Measurements from ENCODE around the gene KLHL6.

KLHL6 gene

GRCh38 chr3:183548262-183548769 lies 7.2 kb downstream of the KLHL6 start:
- TF ChIP-seq SIN3A (IDR thresholded peaks at IDR 0.05; ENCODE audit: borderline replicate concordance, insufficient read depth, low read length), result no peak
- TF ChIP-seq REST (IDR thresholded peaks at IDR 0.05; ENCODE audit: insufficient read depth in 1 of 2, low read depth in 2 of 2, low read length in 2 of 2), result no peak
- TF ChIP-seq POLR2AphosphoS5 (IDR thresholded peaks at IDR 0.05; ENCODE audit: low read depth, low read length), result no peak

GRCh38 chr3:183546625-183547024 lies 8.9 kb downstream of the KLHL6 start:
- TF ChIP-seq REST (IDR thresholded peaks at IDR 0.05; ENCODE audit: insufficient read depth in 1 of 2, low read depth in 2 of 2, low read length in 2 of 2), result no peak
- no peak for TF ChIP-seq TAF1 (IDR thresholded peaks at IDR 0.05; ENCODE audit: borderline replicate concordance, insufficient read depth, low read length)
- no peak for TF ChIP-seq POLR2AphosphoS5 (IDR thresholded peaks at IDR 0.05; ENCODE audit: low read depth, low read length)

- TF ChIP-seq POLR2AphosphoS5 (IDR thresholded peaks at IDR 0.05; ENCODE audit: low read depth, low read length) (no peak), SIN3A (IDR thresholded peaks at IDR 0.05; ENCODE audit: borderline replicate concordance, insufficient read depth, low read length) (no peak), FOXP2 (optimal IDR thresholded peaks at IDR 0.05; ENCODE audit: borderline replicate concordance, extremely low read depth, extremely low read length, insufficient read depth) (no peak), REST (IDR thresholded peaks at IDR 0.05; ENCODE audit: insufficient read depth in 1 of 2, low read depth in 2 of 2, low read length in 2 of 2) (no peak), TAF1 (IDR thresholded peaks at IDR 0.05; ENCODE audit: borderline replicate concordance, insufficient read depth, low read length) (no peak)
Observed at GRCh38 chr3:183545708-183546107, 9.8 kb downstream of the KLHL6 start.

GRCh38 chr3:183542355-183542754 lies 13.2 kb downstream of the KLHL6 start:
- TF ChIP-seq POLR2AphosphoS5 (IDR thresholded peaks at IDR 0.05; ENCODE audit: low read depth, low read length) (no peak), TAF1 (IDR thresholded peaks at IDR 0.05; ENCODE audit: borderline replicate concordance, insufficient read depth, low read length) (no peak), FOXP2 (optimal IDR thresholded peaks at IDR 0.05; ENCODE audit: borderline replicate concordance, extremely low read depth, extremely low read length, insufficient read depth) (no peak), SIN3A (IDR thresholded peaks at IDR 0.05; ENCODE audit: borderline replicate concordance, insufficient read depth, low read length) (no peak), REST (IDR thresholded peaks at IDR 0.05; ENCODE audit: insufficient read depth in 1 of 2, low read depth in 2 of 2, low read length in 2 of 2) (no peak)

- no peak for TF ChIP-seq SIN3A (IDR thresholded peaks at IDR 0.05; ENCODE audit: borderline replicate concordance, insufficient read depth, low read length)
- no peak for TF ChIP-seq POLR2AphosphoS5 (IDR thresholded peaks at IDR 0.05; ENCODE audit: low read depth, low read length)
- TF ChIP-seq TAF1 (IDR thresholded peaks at IDR 0.05; ENCODE audit: borderline replicate concordance, insufficient read depth, low read length), result no peak
- TF ChIP-seq FOXP2 (optimal IDR thresholded peaks at IDR 0.05; ENCODE audit: borderline replicate concordance, extremely low read depth, extremely low read length, insufficient read depth), result no peak
- no peak for TF ChIP-seq REST (IDR thresholded peaks at IDR 0.05; ENCODE audit: insufficient read depth in 1 of 2, low read depth in 2 of 2, low read length in 2 of 2)
Observed at GRCh38 chr3:183541738-183542137, 13.8 kb downstream of the KLHL6 start.
